ENCODE results near the gene CNTRL. TPM values are rescaled to one million over a fixed set of nuclear protein-coding genes. Genes with fewer than 3 reads are reported as not detected.
A peak's percentile ranks its signal among the peaks of the same experiment; 100 is the strongest.

CNTRL gene
- total RNA-seq, 2 experiments from 2014 or later, result 62.8 to 69.8 TPM

- ChIA-PET CTCF (interaction anchor here (0.8 to 6.6 kb wide), 44 partner anchors 10 to 333 kb away, joined by 3 to 76 read pairs (median 4); partner anchors contain the start of gene C5), POLR2A (interaction anchor here (0.8 kb wide), 1 partner anchor 120 kb away, joined by 3 read pairs; no protein-coding TSS in a partner anchor)
- intact Hi-C loops (cut with micrococcal nuclease), result no loop called here
- Mint-ChIP-seq H3K4me1 (ENCODE audit: low read depth) (peaks cover 19% of the 10 kb centered on the region), H3K9me3 (peaks cover 8% of the 10 kb centered on the region), H3K27me3 (no peaks in the 10 kb centered on the region), H3K4me3 (no peak overlapping the region), H3K27ac (no peak overlapping the region), H3K36me3 (ENCODE audit: low read depth) (no peaks in the 10 kb centered on the region)
- no peak for DNase-seq
- no peak for TF ChIP-seq CTCF (IDR thresholded peaks at IDR 0.05)
- ATAC-seq, result peak; percentile 55
These were observed 15.2 kb upstream of the CNTRL start for GRCh38 chr9:121059513-121059912.

GRCh38 chr9:121059998-121060636, 14.6 kb upstream of the CNTRL start:
- Mint-ChIP-seq H3K9me3 (peaks cover 8% of the 10 kb centered on the region), H3K4me3 (no peak overlapping the region), H3K27me3 (no peaks in the 10 kb centered on the region), H3K4me1 (ENCODE audit: low read depth) (peaks cover 19% of the 10 kb centered on the region), H3K36me3 (ENCODE audit: low read depth) (no peaks in the 10 kb centered on the region), H3K27ac (no peak overlapping the region)
- TF ChIP-seq CTCF (IDR thresholded peaks at IDR 0.05), result peak; percentile 77
- DNase-seq, result peak; percentile 26
- ChIA-PET CTCF (interaction anchor here (0.6 to 6.6 kb wide), 49 partner anchors 10 to 334 kb away, joined by 3 to 76 read pairs (median 4); partner anchors contain the start of gene C5), POLR2A (interaction anchor here (0.8 kb wide), 1 partner anchor 121 kb away, joined by 3 read pairs; no protein-coding TSS in a partner anchor)
- no peak for ATAC-seq
- intact Hi-C loops (cut with micrococcal nuclease), result no loop called here

- Mint-ChIP-seq H3K9me3 (peaks cover 9% of the 10 kb centered on the region), H3K27me3 (no peaks in the 10 kb centered on the region), H3K4me3 (no peak overlapping the region), H3K27ac (no peak overlapping the region), H3K36me3 (ENCODE audit: low read depth) (peaks cover 9% of the 10 kb centered on the region), H3K4me1 (ENCODE audit: low read depth) (peaks cover 24% of the 10 kb centered on the region)
- no peak for TF ChIP-seq CTCF (IDR thresholded peaks at IDR 0.05)
- no peak for DNase-seq
- no peak for ATAC-seq
- ChIA-PET CTCF (interaction anchor here (0.8 to 1.9 kb wide), 4 partner anchors 10 to 130 kb away, joined by 3 to 9 read pairs (median 3); no protein-coding TSS in a partner anchor), POLR2A (interaction anchor here (0.6 kb wide), 1 partner anchor 344 kb away, joined by 3 read pairs; no protein-coding TSS in a partner anchor)
- intact Hi-C loops (cut with micrococcal nuclease), result no loop called here
These were observed 7.9 kb upstream of the CNTRL start for GRCh38 chr9:121066850-121067249.

GRCh38 chr9:121067640-121068039, 7.1 kb upstream of the CNTRL start:
- POLR2A ChIA-PET, result interaction anchor here (0.6 to 1.1 kb wide), 3 partner anchors 8 to 588 kb away, joined by 3 read pairs; no protein-coding TSS in a partner anchor
- peak; percentile 20 for ATAC-seq
- H3K4me3 Mint-ChIP-seq, result no peak overlapping the region
- H3K27ac Mint-ChIP-seq, result no peak overlapping the region
- H3K36me3 Mint-ChIP-seq (ENCODE audit: low read depth), result peaks cover 9% of the 10 kb centered on the region
- intact Hi-C loops (cut with micrococcal nuclease), result no loop called here
- H3K9me3 Mint-ChIP-seq, result peaks cover 9% of the 10 kb centered on the region
- no peaks in the 10 kb centered on the region for H3K27me3 Mint-ChIP-seq
- H3K4me1 Mint-ChIP-seq (ENCODE audit: low read depth), result peaks cover 25% of the 10 kb centered on the region
- no peak for DNase-seq
- CTCF ChIA-PET, result interaction anchor here (5.3 kb wide), 1 partner anchor 6 kb away, joined by 41 read pairs; no protein-coding TSS in a partner anchor
- TF ChIP-seq CTCF (IDR thresholded peaks at IDR 0.05), result no peak

- intact Hi-C loops (cut with micrococcal nuclease), result no loop called here
- no peak overlapping the region for H3K27ac Mint-ChIP-seq
- no peak overlapping the region for H3K4me3 Mint-ChIP-seq
- ATAC-seq (no peak), DNase-seq (no peak)
- peaks cover 9% of the 10 kb centered on the region for H3K9me3 Mint-ChIP-seq
- peaks cover 9% of the 10 kb centered on the region for H3K36me3 Mint-ChIP-seq (ENCODE audit: low read depth)
- TF ChIP-seq CTCF (IDR thresholded peaks at IDR 0.05), result no peak
- POLR2A ChIA-PET, result no interaction called here
- CTCF ChIA-PET, result interaction anchor here (1.4 to 5.3 kb wide), 2 partner anchors 8 to 12 kb away, joined by 3 to 41 read pairs; no protein-coding TSS in a partner anchor
- H3K27me3 Mint-ChIP-seq, result no peaks in the 10 kb centered on the region
- peaks cover 28% of the 10 kb centered on the region for H3K4me1 Mint-ChIP-seq (ENCODE audit: low read depth)
These were observed 5.4 kb upstream of the CNTRL start for GRCh38 chr9:121069396-121069795.

Data from activated CD8-positive, alpha-beta T cell treated with anti-CD3 and anti-CD28 coated beads for 36 hours (primary cell).